HL-60 (cell line): ENCODE measurements around the gene ATP7A.

Experiments
- DNase-seq, 2 experiments: peaks; one replicate each; pipeline ENCODE4 v3.0.0-alpha.2; 2010 to 2020; ENCODE audit warnings: low read depth in 1 of 2, low spot score in 1 of 2
- H3K27ac ChIP-seq: fragments of 250-450 bp; sonication (Bioruptor Pico); replicated peaks from 2 replicates; pipeline ENCODE4 v1.5.1; 2020; ENCODE audit warnings: mild to moderate bottlenecking, moderate library complexity
- H3K27me3 ChIP-seq: fragments of 250-450 bp; sonication (Bioruptor Pico); 2 replicates; pipeline ENCODE4 v1.5.1; 2021; ENCODE audit warnings: mild to moderate bottlenecking, moderate library complexity; ENCODE audit not compliant: insufficient read depth, poor library complexity, severe bottlenecking
- H3K4me3 ChIP-seq: replicated peaks from 2 replicates; pipeline ENCODE4 v1.5.1; 2011; ENCODE audit warnings: mild to moderate bottlenecking, control low read depth, low read length; ENCODE audit not compliant: insufficient read depth
- CTCF ChIP-seq: IDR thresholded peaks from one replicate; pipeline ENCODE4 v1.5.1; 2011; ENCODE audit warnings: low read length, control low read depth, inconsistent platforms; ENCODE audit not compliant: insufficient read depth
- GABPA ChIP-seq: IDR thresholded peaks from 2 replicates; pipeline ENCODE4 v1.6.1; 2012; ENCODE audit warnings: low read depth
- POLR2AphosphoS5 ChIP-seq: IDR thresholded peaks from 2 replicates; pipeline ENCODE4 v1.6.1; 2012; ENCODE audit warnings: low read depth
- SPI1 ChIP-seq: IDR thresholded peaks from 2 replicates; pipeline ENCODE4 v1.6.1; 2012; ENCODE audit warnings: low read depth, mild to moderate bottlenecking, borderline replicate concordance
- TF ChIP-seq, protein P1 (sequence below): IDR thresholded peaks from 2 replicates; pipeline ENCODE4 v1.6.1; 2012; ENCODE audit warnings: low read depth; ENCODE audit not compliant: insufficient replicate concordance

The ATP7A gene

GRCh38 chrX:77952173-77952572 lies 41.7 kb downstream of the ATP7A start:
- TF ChIP-seq GABPA (no peak), POLR2AphosphoS5 (no peak), CTCF (no peak), SPI1 (no peak)
- TF ChIP-seq, protein P1, sequence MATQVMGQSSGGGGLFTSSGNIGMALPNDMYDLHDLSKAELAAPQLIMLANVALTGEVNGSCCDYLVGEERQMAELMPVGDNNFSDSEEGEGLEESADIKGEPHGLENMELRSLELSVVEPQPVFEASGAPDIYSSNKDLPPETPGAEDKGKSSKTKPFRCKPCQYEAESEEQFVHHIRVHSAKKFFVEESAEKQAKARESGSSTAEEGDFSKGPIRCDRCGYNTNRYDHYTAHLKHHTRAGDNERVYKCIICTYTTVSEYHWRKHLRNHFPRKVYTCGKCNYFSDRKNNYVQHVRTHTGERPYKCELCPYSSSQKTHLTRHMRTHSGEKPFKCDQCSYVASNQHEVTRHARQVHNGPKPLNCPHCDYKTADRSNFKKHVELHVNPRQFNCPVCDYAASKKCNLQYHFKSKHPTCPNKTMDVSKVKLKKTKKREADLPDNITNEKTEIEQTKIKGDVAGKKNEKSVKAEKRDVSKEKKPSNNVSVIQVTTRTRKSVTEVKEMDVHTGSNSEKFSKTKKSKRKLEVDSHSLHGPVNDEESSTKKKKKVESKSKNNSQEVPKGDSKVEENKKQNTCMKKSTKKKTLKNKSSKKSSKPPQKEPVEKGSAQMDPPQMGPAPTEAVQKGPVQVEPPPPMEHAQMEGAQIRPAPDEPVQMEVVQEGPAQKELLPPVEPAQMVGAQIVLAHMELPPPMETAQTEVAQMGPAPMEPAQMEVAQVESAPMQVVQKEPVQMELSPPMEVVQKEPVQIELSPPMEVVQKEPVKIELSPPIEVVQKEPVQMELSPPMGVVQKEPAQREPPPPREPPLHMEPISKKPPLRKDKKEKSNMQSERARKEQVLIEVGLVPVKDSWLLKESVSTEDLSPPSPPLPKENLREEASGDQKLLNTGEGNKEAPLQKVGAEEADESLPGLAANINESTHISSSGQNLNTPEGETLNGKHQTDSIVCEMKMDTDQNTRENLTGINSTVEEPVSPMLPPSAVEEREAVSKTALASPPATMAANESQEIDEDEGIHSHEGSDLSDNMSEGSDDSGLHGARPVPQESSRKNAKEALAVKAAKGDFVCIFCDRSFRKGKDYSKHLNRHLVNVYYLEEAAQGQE = no peak
- DNase-seq = no peak
- no peak overlapping the region for H3K4me3 ChIP-seq
- no peak overlapping the region for H3K27ac ChIP-seq
- no peaks in the 10 kb centered on the region for H3K27me3 ChIP-seq

GRCh38 chrX:77953302-77953701 lies 42.8 kb downstream of the ATP7A start:
- DNase-seq = no peak
- Histone ChIP-seq H3K27me3 (no peaks in the 10 kb centered on the region), H3K4me3 (no peak overlapping the region), H3K27ac (peak overlapping the region; percentile 28)
- no peak for TF ChIP-seq GABPA
- no peak for TF ChIP-seq SPI1
- no peak for TF ChIP-seq POLR2AphosphoS5
- TF ChIP-seq, protein P1 = no peak
- no peak for TF ChIP-seq CTCF

DNA sequence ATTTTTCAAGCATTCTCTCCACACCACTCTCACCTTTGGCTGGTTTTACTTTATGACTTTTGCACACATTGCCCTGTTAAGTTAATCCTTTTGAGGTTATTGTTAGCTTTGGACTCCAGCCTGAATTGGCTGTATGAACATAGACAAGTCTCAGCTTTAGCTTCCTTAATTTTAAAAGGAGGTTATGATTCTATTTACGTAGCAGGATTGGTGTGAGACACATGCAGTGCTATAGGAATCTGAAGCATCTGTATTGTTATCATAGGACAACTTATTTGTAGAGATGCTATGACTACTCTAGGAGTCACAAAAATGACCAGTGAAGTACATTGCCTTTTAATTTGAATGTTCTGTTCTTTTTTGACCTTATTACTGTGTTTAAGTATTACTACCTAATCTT lies 43.2 kb downstream of the ATP7A start:
- H3K27ac ChIP-seq = peak overlapping the region; percentile 28
- H3K27me3 ChIP-seq = no peaks in the 10 kb centered on the region
- no peak for TF ChIP-seq CTCF
- no peak for TF ChIP-seq SPI1
- TF ChIP-seq GABPA = no peak
- TF ChIP-seq, protein P1 = no peak
- TF ChIP-seq POLR2AphosphoS5 = no peak
- no peak for DNase-seq
- no peak overlapping the region for H3K4me3 ChIP-seq
